Spleen (tissue), 7 donors: ENCODE results near the gene RNF11.

Experiments used
- POLR2A ChIP-seq, 3 donors: fragments of 450-650 bp; IDR thresholded peaks; one replicate each; pipeline ENCODE4 v1.5.1; 2017; ENCODE audit warnings: antibody characterized with exemption in 3 of 3, mild to moderate bottlenecking in 1 of 3
- TF ChIP-seq, protein P1 (sequence below), 11 experiments: fragments of 200-600 bp in 7 of 11; fragments of 450-650 bp in 4 of 11; sonication (generic) in 4 of 11; IDR thresholded peaks in 8 of 11; conservative IDR thresholded peaks in 3 of 11; 1 replicate in 7 of 11; 2 replicates in 4 of 11; pipeline versions ENCODE4 v1.4.0 to v1.8.0; 2016 to 2021; ENCODE audit warnings: antibody characterized with exemption in 11 of 11, inconsistent platforms in 4 of 11, mild to moderate bottlenecking in 1 of 11
- donor health status: DM: no; HTN: no; CAD: no; lungs with moderate emphysema.
- donor health status: DM: no; HTN: no; CAD: no.
- donor health status: DM: no; HTN: no; CAD: no.

DNA sequence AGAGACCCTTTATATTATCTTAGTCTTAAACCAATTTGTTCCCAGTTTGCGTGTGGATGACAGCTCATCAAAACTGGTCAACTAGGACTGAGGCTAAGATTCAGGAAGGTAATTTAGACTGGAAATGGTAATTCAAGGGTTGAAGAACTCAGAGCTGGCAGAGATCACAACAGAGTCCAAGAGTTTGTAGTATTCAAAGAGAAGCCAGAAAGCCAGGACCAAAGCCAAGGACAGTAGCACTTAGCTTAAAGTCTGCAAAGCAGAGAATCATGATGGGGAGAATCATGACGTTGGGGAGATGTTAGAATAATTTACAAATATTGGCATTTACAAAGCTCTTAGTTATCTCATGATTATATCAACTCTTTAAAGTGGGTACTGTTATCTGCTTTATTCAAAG is 32.6 kb downstream of the RNF11 start:
- TF ChIP-seq, protein P1, sequence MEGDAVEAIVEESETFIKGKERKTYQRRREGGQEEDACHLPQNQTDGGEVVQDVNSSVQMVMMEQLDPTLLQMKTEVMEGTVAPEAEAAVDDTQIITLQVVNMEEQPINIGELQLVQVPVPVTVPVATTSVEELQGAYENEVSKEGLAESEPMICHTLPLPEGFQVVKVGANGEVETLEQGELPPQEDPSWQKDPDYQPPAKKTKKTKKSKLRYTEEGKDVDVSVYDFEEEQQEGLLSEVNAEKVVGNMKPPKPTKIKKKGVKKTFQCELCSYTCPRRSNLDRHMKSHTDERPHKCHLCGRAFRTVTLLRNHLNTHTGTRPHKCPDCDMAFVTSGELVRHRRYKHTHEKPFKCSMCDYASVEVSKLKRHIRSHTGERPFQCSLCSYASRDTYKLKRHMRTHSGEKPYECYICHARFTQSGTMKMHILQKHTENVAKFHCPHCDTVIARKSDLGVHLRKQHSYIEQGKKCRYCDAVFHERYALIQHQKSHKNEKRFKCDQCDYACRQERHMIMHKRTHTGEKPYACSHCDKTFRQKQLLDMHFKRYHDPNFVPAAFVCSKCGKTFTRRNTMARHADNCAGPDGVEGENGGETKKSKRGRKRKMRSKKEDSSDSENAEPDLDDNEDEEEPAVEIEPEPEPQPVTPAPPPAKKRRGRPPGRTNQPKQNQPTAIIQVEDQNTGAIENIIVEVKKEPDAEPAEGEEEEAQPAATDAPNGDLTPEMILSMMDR (IDR thresholded peaks at IDR 0.05 in 8 of 11, conservative IDR thresholded peaks at IDR 0.05 in 3 of 11): no peak
- no peak for TF ChIP-seq POLR2A (IDR thresholded peaks at IDR 0.05)
